Calu3 (cell line): ENCODE measurements around the gene EFR3B. TPM values are rescaled to one million over a fixed set of nuclear protein-coding genes. Genes with fewer than 3 reads are reported as not detected.

ENCODE experiments used
- BruUV-seq: library from RNA; stranded (reverse); fragments of 400-500 nt; replicated peaks from 2 replicates; lab custom pipeline; 2021; lab: Mats Ljungman, UMichigan
- CTCF ChIA-PET: fragments of 300-600 bp; sonication (Branson Sonifier 250); formaldehyde crosslinking; loops from one replicate; lab custom pipeline; 2022; ENCODE audit warnings: antibody characterized with exemption; lab: Charles Lee
- DNase-seq: peaks from one replicate; pipeline ENCODE4 v3.0.0; 2022
- H3K27ac Mint-ChIP-seq: one replicate; pipeline ENCODE4 v1.8.0; 2022; ENCODE audit warnings: mixed read lengths; ENCODE audit not compliant: unreplicated experiment
- H3K27me3 Mint-ChIP-seq: one replicate; pipeline ENCODE4 v1.8.0; 2022; ENCODE audit warnings: mixed read lengths; ENCODE audit not compliant: unreplicated experiment
- H3K36me3 Mint-ChIP-seq: one replicate; pipeline ENCODE4 v1.8.0; 2022; ENCODE audit warnings: mild to moderate bottlenecking, moderate library complexity, mixed read lengths; ENCODE audit not compliant: insufficient read depth, unreplicated experiment
- H3K4me1 Mint-ChIP-seq: one replicate; pipeline ENCODE4 v1.8.0; 2022; ENCODE audit warnings: mild to moderate bottlenecking, low read depth, mixed read lengths; ENCODE audit not compliant: unreplicated experiment
- H3K4me3 Mint-ChIP-seq: one replicate; pipeline ENCODE4 v1.8.0; 2022; ENCODE audit warnings: mild to moderate bottlenecking, low read depth, moderate library complexity, mixed read lengths; ENCODE audit not compliant: unreplicated experiment
- H3K9me3 Mint-ChIP-seq: one replicate; pipeline ENCODE4 v1.8.0; 2022; ENCODE audit warnings: low read depth, mixed read lengths; ENCODE audit not compliant: unreplicated experiment
- intact Hi-C: fragments of 100-400 bp; cut with micrococcal nuclease; formaldehyde crosslinking; loops from one replicate; pipeline ENCODE4 v1.10.0; 2022; ENCODE audit not compliant: unreplicated experiment
- total RNA-seq: library from RNA; stranded (reverse); gene quantifications from 2 replicates; pipeline ENCODE4 v1.2.3, GENCODE V29; 2022
- TF ChIP-seq, protein P1 (sequence below): fragments of 200-600 bp; IDR thresholded peaks from one replicate; pipeline ENCODE4 v1.8.0; 2022; ENCODE audit warnings: antibody characterized with exemption; ENCODE audit not compliant: unreplicated experiment

The EFR3B gene
- total RNA-seq, 1 experiment from 2014 or later = 0.17 TPM

DNA sequence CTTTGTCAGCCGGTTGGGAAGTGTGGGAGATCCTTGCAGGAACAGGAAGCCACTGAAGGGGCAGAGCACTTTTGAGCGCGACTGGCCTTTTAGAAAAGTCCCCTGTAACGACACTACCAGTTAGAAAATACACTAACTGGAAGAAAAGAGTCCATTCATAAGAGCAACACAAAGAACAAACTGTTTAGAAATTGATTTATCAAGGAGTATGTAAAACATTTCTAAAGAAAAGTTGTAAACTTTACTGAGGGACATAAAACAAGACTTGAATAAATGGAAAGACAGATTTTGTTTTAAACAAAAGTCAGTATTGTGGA lies 156.3 kb downstream of the EFR3B start:
- Mint-ChIP-seq H3K36me3 (no peaks in the 10 kb centered on the region), H3K4me1 (peaks cover 23% of the 10 kb centered on the region), H3K27me3 (no peaks in the 10 kb centered on the region), H3K27ac (no peak overlapping the region), H3K4me3 (no peak overlapping the region), H3K9me3 (no peaks in the 10 kb centered on the region)
- intact Hi-C loops = no loop called here
- TF ChIP-seq, protein P1, sequence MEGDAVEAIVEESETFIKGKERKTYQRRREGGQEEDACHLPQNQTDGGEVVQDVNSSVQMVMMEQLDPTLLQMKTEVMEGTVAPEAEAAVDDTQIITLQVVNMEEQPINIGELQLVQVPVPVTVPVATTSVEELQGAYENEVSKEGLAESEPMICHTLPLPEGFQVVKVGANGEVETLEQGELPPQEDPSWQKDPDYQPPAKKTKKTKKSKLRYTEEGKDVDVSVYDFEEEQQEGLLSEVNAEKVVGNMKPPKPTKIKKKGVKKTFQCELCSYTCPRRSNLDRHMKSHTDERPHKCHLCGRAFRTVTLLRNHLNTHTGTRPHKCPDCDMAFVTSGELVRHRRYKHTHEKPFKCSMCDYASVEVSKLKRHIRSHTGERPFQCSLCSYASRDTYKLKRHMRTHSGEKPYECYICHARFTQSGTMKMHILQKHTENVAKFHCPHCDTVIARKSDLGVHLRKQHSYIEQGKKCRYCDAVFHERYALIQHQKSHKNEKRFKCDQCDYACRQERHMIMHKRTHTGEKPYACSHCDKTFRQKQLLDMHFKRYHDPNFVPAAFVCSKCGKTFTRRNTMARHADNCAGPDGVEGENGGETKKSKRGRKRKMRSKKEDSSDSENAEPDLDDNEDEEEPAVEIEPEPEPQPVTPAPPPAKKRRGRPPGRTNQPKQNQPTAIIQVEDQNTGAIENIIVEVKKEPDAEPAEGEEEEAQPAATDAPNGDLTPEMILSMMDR = no peak
- DNase-seq = no peak
- no TSS peak for BruUV-seq
- CTCF ChIA-PET = no interaction called here

DNA sequence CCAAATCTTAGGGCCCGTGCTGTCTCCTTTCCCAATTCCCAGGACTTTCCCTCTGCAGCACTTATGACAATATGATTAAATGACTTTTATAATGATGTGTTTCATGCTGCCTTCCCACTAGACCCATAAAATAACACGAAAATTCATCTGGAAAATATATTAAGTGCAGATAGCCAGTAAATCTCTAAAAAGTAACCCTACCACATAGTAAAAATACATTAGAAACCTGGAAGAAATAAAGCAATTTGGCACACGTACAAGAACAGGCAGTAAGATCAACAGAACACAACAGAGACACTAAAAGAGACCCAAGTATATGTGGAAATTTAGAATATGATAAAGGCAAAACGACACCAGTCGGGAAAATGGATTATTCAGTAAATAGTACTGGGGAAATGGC lies 156.7 kb downstream of the EFR3B start:
- Mint-ChIP-seq H3K9me3 (no peaks in the 10 kb centered on the region), H3K36me3 (no peaks in the 10 kb centered on the region), H3K4me1 (peaks cover 23% of the 10 kb centered on the region), H3K4me3 (no peak overlapping the region), H3K27ac (no peak overlapping the region), H3K27me3 (no peaks in the 10 kb centered on the region)
- TF ChIP-seq, protein P1 = no peak
- CTCF ChIA-PET = no interaction called here
- intact Hi-C loops = no loop called here
- no peak for DNase-seq
- BruUV-seq = no TSS peak

DNA sequence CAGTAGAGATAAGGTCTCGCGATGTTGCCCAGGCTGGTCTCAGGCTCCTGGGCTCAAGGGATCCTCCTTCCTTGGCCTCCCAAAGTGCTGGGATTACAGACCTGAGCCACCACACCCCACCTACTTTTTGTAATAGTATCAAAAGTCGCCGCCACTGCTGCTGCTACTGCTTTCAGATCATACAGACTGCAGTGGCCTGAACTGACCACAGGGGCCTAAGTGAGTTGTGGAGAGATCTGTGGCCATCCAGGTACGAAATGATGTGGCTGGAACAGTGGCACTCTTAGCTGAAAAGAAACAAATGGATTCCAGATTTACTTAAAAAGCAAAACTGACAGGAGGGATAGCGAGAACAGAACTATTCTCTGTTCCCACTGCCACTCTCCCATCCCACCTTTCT lies 159.4 kb downstream of the EFR3B start:
- CTCF ChIA-PET = no interaction called here
- TF ChIP-seq, protein P1 = no peak
- Mint-ChIP-seq H3K4me3 (no peak overlapping the region), H3K36me3 (no peaks in the 10 kb centered on the region), H3K27ac (no peak overlapping the region), H3K4me1 (peaks cover 23% of the 10 kb centered on the region), H3K27me3 (no peaks in the 10 kb centered on the region), H3K9me3 (no peaks in the 10 kb centered on the region)
- BruUV-seq = no TSS peak
- intact Hi-C loops = no loop called here
- no peak for DNase-seq

DNA sequence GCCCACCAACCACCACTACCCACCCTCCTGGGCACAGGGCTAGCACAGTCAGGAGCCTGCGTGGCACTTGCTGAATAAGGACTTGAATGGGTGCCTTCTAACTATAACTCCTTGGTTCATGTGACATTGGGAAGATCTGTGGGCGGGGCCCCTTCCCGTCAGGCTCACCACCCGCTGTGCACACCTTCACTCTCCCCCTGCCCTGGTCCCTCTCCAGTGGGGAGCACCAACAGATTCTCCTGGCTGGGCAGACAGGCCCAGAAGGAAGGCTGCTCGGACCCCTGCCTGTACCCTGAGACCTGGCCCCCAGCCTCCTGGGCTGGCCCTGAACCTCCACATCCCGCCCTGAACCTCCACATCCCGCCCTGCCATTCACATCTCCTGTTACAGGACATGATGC lies 159.9 kb downstream of the EFR3B start:
- H3K36me3 Mint-ChIP-seq = no peaks in the 10 kb centered on the region

More for the DNA sequence above, 159.9 kb downstream of the EFR3B start:
- TF ChIP-seq, protein P1 = no peak
- CTCF ChIA-PET = no interaction called here
- Mint-ChIP-seq H3K27ac (no peak overlapping the region), H3K4me3 (no peak overlapping the region), H3K9me3 (no peaks in the 10 kb centered on the region), H3K27me3 (no peaks in the 10 kb centered on the region), H3K4me1 (peaks cover 23% of the 10 kb centered on the region)
- DNase-seq = no peak
- no TSS peak for BruUV-seq
- intact Hi-C loops = no loop called here
